HG02938 (cell line): ENCODE results near the gene LGALS9.
"Not testable (repeated sequence)": the region's sequence is repeated elsewhere in the genome, so short reads cannot be mapped to it uniquely, and the experiment has no call there.

ENCODE experiments used
- ATAC-seq: cut with Tn5 transposase; IDR thresholded peaks from one replicate; pipeline ENCODE4 v1.9.1; 2021; ENCODE audit warnings: mild to moderate bottlenecking, moderate library complexity; ENCODE audit not compliant: unreplicated experiment

LGALS9 gene

DNA sequence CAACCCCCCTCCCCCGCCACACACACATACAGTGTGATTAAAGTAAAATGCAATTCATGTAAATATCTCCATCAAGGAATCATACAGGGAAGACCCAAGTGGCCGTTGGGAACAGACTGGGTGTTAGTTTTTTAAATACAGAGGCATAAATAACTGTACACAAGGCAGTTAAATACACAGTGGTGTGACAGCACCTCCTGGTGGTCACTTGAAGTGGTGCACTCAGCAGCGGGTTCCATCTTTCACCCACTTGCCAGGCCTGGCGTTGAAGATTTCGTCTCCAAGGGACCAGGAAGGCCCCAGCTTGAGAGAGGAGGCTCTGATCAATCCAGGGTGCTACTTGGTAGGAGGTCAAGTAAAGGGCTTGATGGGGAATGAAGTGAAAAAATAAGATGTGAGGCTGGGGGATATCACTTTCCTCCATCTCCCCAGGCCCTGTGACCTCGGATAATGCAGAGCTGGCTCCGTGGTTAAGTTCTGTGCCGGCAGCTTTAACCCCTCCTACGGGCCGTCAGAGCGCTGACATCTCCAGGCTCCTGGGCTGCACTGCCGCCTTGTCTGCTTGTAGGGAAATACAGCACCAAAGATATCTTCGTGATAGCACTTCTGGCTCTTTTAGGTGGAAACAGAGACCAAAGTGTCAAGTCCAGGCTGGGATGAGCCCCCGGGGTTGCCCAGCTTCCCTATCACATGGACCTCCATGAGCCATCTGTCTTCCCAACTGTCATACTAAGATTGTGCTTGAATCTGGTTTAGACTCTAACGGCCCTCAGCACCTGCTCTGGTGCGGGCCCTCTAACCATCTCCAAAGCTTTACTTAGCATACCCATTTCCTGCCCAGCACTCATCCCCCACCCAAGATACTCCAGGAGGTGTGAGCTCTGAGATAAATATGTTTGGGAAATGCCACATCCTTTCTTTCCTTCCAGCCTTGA lies 20.7 kb downstream of the LGALS9 start:
- ATAC-seq: no peak

DNA sequence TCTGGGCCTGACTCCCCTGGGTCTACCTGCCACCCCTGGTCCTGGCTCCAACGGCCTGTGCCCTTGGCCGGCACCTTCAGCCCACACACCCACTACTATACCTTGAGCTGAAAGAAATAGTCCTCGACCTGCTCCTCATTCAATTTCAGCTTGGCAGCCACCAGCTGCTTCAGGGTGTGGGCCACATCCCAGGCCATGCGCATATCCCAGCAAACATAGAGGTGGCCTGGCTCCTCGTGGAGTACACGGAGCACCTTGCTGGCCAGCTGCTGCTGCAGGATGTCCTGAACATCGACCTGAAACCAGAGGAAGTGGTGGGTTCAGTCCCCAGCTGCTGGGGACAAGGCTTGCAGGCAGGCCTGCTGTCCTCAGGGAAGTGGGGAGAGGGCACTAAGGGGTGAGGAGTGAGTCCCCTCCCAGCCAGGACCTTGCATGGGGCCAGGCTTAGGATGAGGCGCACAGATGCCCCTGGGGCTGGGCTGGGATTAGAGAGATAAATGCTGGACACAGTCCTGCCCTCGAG lies 22.5 kb downstream of the LGALS9 start:
- not testable (repeated sequence) for ATAC-seq

DNA sequence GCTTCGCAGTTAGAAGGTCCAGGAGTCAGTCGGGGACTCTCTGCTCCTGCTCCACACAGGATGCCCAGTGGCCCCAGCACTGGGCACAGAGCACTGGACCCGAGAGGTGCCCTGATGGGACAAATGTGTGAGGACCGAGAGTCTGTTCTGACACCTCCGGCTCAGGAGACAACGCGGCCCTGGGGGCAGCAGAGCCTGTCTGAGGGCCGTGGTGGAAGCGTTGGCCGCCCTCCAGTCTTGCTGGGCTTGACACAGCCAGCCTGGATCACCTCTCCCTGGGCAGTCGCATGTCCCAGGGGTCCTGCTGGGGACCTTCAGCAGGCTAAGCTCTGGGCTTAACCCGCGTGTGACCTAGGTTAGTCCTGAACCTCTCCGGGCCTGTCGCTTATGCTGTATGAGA lies 23.1 kb downstream of the LGALS9 start:
- ATAC-seq: no peak

DNA sequence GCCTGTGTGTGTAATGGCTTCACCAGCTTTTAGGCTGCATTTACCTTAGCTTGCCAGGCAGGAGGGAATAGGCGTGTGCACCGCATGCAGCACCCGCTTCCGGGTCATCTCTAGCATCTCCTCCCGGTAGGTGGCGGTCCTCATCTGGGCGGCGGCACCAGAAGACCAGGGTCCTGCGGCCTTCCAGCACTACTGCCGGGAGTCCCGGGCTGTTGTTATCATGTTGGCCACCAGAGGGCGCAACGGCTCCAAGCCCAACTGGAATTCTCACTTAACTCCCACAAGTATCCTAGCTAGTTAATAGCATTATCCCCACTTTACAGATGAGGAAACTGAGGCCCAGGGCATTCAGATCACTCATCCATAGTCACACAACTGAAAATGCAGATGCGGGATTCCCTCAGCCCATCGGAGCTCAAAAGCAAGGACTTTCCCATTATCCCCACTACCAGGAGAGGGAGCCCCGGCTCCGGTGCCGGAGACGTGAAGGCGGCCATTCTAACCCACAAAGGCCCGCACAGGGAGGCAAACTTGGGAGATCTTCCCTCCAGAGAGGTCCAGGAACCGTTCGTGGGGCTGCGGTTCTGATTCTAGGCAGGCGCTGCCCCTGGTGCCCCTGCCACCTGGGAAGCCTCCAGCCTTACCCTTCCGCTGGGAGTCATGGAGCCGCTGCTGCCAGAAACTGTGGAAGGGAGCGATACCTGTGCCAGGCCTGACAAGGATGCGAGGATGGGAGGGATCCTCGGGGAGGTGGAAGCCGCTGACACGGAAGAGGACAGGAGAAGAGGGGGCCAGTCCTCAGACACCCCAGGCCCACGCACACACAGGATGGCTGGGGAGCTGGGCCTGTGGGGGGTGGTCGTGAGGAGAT lies 23.9 kb downstream of the LGALS9 start:
- no peak for ATAC-seq

DNA sequence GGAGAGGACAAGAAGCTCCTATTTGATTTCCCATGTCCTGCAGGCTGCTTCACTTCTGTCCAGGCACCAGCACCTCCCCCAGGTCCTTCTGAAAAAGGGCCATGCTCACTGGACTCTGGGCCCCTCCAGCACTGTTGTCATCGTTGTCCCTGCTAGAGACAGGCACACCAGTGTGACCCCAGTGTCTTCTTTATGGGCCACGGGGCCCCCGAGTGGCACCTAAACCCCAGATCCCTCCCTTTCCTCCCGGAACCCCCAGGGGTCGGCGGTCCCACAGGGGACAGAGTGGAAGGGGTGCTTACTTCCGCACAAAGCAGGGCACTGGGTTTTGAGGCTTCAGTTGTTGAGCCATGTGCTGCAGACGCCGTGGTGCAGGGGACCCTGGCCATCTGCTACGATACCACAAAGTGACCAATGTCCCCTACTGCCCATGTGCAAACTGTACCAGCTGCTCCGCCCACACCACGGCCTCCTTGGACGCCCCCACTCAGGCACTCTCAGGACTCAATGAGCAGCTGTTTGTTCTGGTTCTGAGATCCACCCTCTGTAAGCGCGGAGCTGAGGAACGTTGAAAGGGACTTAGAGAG lies 24.6 kb downstream of the LGALS9 start:
- not testable (repeated sequence) for ATAC-seq

DNA sequence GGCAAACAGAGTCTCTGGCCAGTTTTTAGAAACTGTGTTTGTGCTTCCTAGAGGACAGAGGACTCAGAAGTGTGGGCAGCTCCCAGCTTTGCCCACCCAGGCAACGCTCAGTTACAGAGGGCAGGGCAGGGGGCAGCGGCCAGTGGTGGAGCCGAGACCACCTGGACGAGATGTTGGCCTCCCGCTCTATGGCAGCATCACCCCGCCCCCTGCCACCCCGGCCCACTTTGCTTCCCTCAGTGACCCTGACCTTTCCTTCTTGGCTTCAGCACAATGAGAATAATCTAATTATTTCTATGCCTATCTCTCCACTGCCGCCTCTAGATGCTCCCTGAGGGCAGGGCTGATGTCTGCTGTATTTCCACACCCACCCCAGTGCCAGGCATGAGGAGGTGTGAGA lies 25.6 kb downstream of the LGALS9 start:
- not testable (repeated sequence) for ATAC-seq

DNA sequence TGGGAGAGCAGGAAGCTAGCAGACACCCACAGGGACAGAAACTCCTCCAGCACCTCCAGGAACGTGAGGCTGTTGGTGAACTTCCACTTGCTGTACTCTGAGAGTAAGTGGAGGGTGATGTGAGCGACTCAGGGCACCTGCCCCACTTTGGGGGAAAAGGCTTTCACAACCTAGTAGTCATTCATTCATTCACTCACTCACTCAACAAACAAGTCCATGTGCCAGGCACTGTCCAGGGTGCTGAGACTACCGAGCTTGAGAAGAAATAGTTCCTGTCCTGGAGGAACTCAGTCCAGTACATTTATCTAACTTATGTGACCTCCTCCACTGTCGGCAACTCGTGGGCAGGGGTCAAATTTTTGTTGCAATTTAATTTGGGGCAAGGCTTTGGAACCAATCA lies 26.6 kb downstream of the LGALS9 start:
- ATAC-seq: no peak

DNA sequence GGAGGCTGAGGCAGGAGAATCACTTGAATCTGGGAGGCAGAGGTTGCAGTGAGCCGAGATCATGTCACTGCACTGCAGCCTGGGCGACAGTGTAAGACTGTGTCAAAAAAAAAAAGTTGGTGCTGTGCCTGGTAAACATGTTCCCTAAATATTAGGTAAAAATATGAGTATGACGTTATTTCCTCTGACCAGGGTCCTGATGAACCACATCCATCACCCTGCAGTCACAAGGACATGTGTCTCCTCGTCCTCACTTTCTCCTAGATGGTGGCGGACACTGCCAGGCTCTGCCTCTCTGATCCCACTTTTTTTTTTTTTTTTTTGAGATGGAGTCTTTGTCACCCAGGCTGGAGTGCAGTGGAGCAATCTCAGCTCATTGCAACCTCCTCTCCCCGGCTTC lies 28.7 kb downstream of the LGALS9 start:
- ATAC-seq: no peak

DNA sequence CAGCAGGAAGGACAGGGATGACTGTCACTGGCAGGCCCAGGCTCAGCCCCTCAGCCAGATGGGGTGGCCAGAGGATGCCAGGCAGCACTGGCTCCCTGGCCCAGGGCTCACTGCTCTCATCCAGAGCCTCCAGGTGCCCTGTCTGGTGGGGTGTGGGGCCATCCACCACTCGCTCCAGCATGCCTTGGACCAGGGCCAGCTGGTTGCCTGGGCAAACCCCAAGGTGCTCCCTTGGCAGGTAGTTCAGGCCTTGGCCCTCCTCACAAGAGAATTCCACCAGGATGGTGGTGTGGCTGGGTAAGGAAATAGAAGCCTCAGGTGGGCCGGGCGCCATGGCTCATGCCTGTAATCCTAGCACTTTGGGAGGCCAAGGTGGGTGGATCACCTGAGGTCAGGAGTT lies 29.4 kb downstream of the LGALS9 start:
- no peak for ATAC-seq

DNA sequence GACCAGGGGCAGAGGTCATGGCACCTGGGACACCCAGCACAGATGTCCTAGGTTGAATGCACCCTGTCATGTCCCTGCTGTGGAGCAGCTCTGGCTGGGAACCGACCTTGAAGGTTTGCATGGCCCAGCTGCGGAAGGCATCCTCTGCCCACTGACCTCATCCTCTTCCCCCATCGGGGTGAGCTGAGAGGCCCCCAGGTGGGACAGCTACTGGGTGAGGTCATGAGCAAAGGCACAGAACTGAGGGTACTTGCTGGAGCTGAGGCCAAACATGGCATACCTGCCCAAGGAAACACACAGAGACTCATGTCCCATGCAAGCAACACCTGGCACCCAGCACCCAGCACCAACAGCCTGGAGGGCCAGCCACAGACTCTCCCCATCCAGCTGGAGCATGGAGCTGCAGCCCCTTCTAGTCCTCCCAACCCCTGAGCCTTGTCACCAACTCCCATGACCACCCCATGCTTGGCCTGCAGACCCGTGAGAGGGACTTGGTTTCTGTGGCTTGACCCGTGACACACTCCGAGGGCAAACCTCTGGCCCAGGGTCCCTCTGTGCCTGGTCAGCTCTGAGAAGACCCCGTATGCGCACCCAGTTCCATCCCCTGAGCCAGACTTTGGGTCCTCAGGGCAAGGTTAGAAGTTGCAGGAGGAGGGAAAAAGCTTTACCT lies 33.1 kb downstream of the LGALS9 start:
- ATAC-seq: no peak

DNA sequence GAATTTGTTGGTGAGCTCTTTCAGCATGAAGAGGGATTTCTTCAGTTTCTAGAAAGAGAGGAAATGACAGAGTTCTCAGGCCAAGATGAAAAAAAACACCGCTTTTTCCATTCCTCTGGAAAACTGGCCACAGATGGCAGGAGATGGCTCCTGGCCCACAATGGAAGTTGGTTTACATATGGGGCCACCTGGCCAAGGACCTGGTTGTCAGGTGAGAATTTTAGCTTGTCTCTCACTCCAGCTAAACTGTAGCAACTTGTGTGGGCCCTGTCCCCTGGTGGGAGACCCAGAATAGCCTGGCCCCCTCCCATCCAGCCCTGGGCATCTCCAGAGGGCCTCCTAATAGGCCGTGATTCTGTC lies 33.6 kb downstream of the LGALS9 start:
- ATAC-seq: no peak

DNA sequence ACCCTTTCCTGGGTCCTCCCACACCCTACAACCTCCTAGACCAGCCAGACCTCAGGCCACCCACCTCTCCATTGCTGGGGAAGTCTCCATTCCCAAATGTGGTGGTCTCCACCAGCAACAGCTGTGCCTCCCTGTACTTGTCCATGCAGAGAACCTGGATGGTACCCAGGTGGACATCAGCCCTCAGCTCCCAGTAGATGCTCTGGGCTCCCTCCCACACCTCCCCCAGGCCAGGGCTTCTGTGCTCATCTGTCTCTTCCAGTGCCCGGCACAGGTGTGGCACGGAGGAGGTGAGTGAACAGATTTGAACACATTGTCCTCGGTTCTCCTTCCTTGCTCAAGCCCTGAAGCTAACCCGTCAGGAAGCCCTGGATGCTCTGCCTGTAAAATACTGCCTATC lies 34.6 kb downstream of the LGALS9 start:
- no peak for ATAC-seq

DNA sequence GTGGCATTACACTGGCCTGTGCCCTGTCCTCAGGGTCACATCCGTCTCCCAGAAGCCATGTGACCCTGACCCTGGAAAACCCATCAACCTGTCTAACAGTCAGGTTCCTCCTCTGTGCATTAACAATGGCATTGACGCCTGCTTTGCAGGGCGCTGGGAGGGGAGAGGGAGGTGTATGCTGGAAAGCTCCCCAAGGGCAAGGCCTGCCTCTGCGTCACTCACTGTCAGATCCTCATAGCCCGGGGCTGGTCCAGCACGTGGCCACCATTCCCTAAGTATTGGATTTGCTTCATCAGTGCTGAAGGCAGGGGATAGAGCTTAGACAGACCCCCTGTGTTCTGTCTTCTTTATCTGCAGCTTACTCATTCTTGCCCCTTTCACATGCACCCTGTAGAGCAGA lies 35.3 kb downstream of the LGALS9 start:
- not testable (repeated sequence) for ATAC-seq

DNA sequence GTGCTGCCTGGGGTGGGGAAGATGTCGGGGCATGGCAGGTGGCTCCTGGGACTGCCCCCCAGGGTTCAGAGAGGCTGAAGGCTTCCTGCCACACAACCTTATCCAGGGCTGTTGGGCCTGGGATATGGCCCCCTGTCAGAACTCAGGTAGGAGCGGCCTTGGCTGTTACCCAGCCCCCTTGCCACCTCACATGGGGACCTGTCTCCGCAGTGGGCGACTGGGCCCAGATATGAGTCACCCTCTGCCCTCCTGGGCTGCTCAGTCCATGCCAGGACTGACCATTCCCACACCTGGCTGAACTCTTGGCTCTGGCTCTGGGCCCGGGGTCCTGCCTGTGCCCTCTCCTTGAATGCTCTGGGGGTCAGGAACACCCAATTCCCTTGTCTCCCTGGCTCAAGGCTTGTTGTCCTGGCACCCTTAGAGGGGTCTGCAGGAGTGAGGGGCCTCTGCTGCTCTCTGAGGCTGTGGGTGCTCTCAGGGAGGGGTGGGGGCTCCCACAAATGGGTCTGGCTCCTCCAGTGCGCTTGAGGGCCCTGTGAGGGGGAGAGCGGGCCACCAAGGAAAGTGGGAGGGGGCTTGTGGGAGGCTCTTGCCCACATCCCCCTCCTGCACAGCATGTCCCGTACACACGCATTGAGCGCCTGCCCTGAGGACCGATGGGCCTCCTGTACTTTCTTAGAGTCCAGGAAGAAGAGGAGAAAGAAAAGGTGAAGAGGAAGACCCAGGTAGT lies 36.0 kb downstream of the LGALS9 start:
- ATAC-seq: no peak

DNA sequence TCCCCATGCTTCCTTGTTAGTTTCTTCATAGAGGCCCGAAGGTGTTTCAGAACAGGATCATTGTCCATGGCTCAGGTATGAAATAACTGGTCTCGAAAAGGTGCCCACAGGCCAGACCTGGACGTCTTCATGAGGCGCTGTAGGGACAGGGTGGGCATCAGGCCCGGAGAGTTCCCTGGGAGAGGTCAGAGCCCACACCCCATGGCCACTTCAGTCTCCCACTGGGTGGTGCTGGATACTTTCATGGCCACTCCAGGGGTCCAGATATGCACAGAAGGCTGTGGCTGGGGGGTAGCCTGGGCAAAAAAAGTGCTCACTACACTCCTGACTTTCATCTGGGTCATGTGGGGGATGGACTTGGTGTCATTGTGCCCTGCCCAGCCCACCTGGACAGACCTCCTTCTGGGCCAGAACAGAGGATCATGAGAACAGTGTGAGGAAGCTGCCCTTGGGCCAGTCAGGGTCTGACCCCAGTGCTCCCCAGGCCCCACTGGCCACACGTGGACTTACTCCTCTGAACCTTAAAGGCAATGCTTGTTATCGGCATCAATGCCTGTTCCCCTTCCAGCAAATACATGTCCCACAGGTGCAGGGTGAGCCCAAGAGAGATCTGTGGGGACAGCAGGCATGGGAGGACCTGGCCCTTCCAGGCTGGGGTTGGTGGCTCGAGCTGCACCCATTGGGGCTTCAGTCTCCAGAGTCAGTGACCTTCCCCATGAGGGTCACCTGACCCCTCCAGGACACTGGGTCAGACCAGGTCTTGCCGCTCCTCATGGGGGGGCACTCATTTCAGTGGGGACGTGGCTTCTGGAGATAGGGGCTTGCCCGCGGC lies 36.9 kb downstream of the LGALS9 start:
- no peak for ATAC-seq

DNA sequence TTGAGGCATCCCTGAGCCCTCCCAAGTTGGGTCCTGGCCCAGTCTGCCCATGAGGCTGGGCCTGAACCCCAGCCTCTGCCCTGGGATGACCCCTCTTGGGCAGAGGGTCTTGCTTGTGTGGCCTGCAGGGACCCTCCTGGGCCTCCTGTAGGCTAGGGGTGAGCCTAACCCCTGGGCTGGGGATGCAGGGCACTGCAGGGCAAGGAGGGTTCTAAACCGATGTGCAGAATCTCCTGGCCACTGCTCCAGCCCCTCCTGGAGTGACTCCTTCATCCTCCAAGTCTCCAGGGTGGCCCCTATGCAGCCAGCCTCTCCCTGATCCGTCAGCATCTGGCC lies 37.5 kb downstream of the LGALS9 start:
- no peak for ATAC-seq

DNA sequence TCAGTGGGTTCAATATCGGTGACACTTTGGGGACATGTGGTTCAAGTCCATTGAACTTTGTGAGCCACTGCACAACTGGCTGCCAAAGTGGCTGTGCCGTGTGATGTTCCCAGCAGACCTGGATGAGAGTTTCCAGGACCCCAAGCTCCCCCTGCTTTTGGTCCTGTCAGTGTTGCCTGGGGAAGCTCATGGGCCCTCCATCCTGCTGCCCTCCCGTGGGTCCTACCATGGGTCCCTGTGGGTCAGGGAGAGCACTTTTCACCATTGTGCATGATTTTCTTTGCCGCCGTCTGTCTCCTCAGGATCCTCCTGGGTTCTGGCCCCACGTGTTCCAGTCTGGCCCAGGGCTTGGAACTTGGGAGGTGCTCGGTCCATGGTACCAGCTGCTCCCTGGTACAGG lies 38.1 kb downstream of the LGALS9 start:
- no peak for ATAC-seq

DNA sequence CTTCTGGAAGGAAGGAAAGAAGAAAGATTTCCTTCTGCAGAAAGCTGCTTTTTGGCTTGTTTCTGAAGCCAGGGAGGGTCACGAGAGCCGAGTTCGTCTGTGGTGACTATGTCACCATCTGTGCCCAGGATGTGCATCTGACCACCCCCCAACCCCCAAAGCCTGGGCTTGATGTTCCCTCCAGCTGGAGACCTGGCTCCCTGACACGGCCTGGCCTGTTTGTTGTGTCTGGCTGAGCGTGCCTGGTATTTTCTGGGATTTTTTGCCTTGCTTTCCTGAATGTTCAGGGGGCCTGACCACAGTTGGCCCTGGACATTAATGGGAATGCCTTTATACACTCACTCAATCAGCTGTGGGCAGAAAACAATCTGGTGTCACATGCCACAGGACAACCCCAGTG lies 38.9 kb downstream of the LGALS9 start:
- no peak for ATAC-seq

DNA sequence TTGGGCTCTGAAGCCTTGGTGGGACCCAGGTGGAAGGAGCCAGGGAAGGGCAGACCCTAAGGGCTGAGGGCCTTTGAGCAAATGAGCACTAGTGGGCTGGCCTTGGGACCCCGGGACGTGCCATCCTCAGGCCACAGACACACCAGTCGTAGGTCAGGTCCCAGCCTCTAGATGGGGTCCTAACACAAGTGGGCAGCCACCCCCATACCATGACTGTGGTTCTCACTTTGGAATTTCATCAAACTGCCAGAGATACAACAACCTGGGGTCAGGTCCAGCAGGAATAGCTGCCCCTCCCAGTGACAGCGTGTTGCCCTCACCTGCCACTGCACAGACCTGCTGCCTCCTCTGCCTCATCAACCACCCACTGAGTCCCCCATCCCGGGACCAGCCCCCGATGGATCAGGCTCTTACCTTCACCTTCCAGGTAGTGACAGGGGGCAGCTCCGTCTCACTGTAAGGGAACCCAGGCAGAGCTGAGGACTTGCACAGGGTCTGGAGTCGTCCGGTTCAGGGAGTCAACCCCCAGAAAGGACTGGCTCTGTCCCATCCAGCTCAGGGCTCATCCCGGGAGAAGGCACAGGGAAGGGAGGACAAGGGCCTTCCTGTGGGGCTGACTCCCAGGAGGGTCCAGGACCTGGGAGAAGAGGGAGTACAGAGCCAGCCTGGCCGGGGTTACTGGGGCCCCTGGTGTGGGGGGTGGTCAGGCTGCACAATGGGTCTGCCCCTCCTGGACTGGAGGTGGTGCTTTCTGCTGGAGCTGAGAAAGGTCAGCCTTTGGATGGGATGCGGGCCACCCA lies 40.0 kb downstream of the LGALS9 start:
- ATAC-seq: no peak
